ENCODE data around the gene S100A4.

Gene S100A4

GRCh38 chr1:153536671-153537375 is 8.8 kb downstream of the S100A4 start:
- H3K4me3 ChIP-seq (replicated peaks in 1 of 2; ENCODE audit: low read depth in 2 of 2, low read length in 2 of 2): no peak overlapping the region
- no peak for DNase-seq (ENCODE audit: low read depth in 2 of 2)
- no peak for TF ChIP-seq CTCF (IDR thresholded peaks at IDR 0.05; ENCODE audit: low read depth, low read length)

- peak; percentile 83 to 93 for DNase-seq (ENCODE audit: low read depth in 2 of 2)
- peak overlapping the region; percentile 65 to 94 for H3K4me3 ChIP-seq (replicated peaks in 1 of 2; ENCODE audit: low read depth in 2 of 2, low read length in 2 of 2)
- TF ChIP-seq CTCF (IDR thresholded peaks at IDR 0.05; ENCODE audit: low read depth, low read length): no peak
Observed at GRCh38 chr1:153536012-153536670, 9.5 kb downstream of the S100A4 start.

- peak within 1 kb of the TSS; percentile 65 to 94 for H3K4me3 ChIP-seq (replicated peaks in 1 of 2; ENCODE audit: low read depth in 2 of 2, low read length in 2 of 2)
- peak; percentile 13 for TF ChIP-seq CTCF (IDR thresholded peaks at IDR 0.05; ENCODE audit: low read depth, low read length)
- DNase-seq (ENCODE audit: low read depth in 2 of 2): peak; percentile 46 to 58
Observed at GRCh38 chr1:153535242-153536011, 10.2 kb downstream of the S100A4 start, which contains the start of gene S100A6. Gene S100A6, minus strand, starts transcription at chr1:153535991. Its CDS starts 652 bp downstream, at chr1:153535339.

GRCh38 chr1:153534925-153535241 is 10.7 kb downstream of the S100A4 start:
- peak overlapping the region; percentile 65 to 94 for H3K4me3 ChIP-seq (replicated peaks in 1 of 2; ENCODE audit: low read depth in 2 of 2, low read length in 2 of 2)
- no peak for TF ChIP-seq CTCF (IDR thresholded peaks at IDR 0.05; ENCODE audit: low read depth, low read length)
- DNase-seq (ENCODE audit: low read depth in 2 of 2): no peak

- no peak for TF ChIP-seq CTCF (IDR thresholded peaks at IDR 0.05; ENCODE audit: low read depth, low read length)
- peak; percentile 26 to 67 for DNase-seq (ENCODE audit: low read depth in 2 of 2)
- H3K4me3 ChIP-seq (replicated peaks in 1 of 2; ENCODE audit: low read depth in 2 of 2, low read length in 2 of 2): peak overlapping the region; percentile 65 to 94
Observed at GRCh38 chr1:153534226-153534924, 11.2 kb downstream of the S100A4 start.

GRCh38 chr1:153533689-153534201 is 11.9 kb downstream of the S100A4 start:
- no peak for TF ChIP-seq CTCF (IDR thresholded peaks at IDR 0.05; ENCODE audit: low read depth, low read length)
- peak overlapping the region; percentile 65 to 94 for H3K4me3 ChIP-seq (replicated peaks in 1 of 2; ENCODE audit: low read depth in 2 of 2, low read length in 2 of 2)
- peak; percentile 82 to 93 for DNase-seq (ENCODE audit: low read depth in 2 of 2)
